ENCODE data around the gene HEXIM1. TPM values are rescaled to one million over a fixed set of nuclear protein-coding genes. Genes with fewer than 3 reads are reported as not detected.

HEXIM1 gene
- total RNA-seq, 2 experiments from 2014 or later, result 50.5 to 50.9 TPM

GRCh38 chr17:45129426-45129939 is 18.8 kb upstream of the HEXIM1 start:
- Mint-ChIP-seq H3K9me3 (no peaks in the 10 kb centered on the region), H3K27ac (no peak overlapping the region), H3K4me3 (peak overlapping the region; percentile 45), H3K4me1 (ENCODE audit: low read depth) (peaks cover 4% of the 10 kb centered on the region), H3K27me3 (no peaks in the 10 kb centered on the region), H3K36me3 (ENCODE audit: low read depth) (no peaks in the 10 kb centered on the region)
- H3K27ac ChIP-seq (ENCODE audit: low read depth in 1 of 2, low read length in 2 of 2), result no peak overlapping the region
- no peak for ATAC-seq (ENCODE audit: poor library complexity)
- peak in 1 of 14 experiments; percentile 18 for DNase-seq
- H3K36me3 ChIP-seq (ENCODE audit: insufficient read depth, low read length), result no peaks in the 10 kb centered on the region
- intact Hi-C loops (cut with DNase I, micrococcal nuclease), result no loop called here
- TF ChIP-seq, protein P1, sequence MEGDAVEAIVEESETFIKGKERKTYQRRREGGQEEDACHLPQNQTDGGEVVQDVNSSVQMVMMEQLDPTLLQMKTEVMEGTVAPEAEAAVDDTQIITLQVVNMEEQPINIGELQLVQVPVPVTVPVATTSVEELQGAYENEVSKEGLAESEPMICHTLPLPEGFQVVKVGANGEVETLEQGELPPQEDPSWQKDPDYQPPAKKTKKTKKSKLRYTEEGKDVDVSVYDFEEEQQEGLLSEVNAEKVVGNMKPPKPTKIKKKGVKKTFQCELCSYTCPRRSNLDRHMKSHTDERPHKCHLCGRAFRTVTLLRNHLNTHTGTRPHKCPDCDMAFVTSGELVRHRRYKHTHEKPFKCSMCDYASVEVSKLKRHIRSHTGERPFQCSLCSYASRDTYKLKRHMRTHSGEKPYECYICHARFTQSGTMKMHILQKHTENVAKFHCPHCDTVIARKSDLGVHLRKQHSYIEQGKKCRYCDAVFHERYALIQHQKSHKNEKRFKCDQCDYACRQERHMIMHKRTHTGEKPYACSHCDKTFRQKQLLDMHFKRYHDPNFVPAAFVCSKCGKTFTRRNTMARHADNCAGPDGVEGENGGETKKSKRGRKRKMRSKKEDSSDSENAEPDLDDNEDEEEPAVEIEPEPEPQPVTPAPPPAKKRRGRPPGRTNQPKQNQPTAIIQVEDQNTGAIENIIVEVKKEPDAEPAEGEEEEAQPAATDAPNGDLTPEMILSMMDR (IDR thresholded peaks at IDR 0.05), result no peak
- peaks cover 19% of the 10 kb centered on the region for H3K4me1 ChIP-seq (ENCODE audit: insufficient read depth, low read length)
- H3K9me3 ChIP-seq (ENCODE audit: control insufficient read depth in 1 of 2, insufficient read depth in 1 of 2, low read length in 2 of 2), result no peaks in the 10 kb centered on the region
- no peak overlapping the region for H3K4me3 ChIP-seq (ENCODE audit: low read length)
- H3K27me3 ChIP-seq (ENCODE audit: control insufficient read depth in 1 of 2, insufficient read depth in 2 of 2, low read length in 2 of 2), result no peaks in the 10 kb centered on the region
- CTCF ChIA-PET, result no interaction called here
- POLR2A ChIA-PET, result no interaction called here

- Histone ChIP-seq H3K9me3 (ENCODE audit: control insufficient read depth in 1 of 2, insufficient read depth in 1 of 2, low read length in 2 of 2) (no peaks in the 10 kb centered on the region), H3K4me1 (ENCODE audit: insufficient read depth, low read length) (peaks cover 19% of the 10 kb centered on the region), H3K36me3 (ENCODE audit: insufficient read depth, low read length) (no peaks in the 10 kb centered on the region), H3K27ac (ENCODE audit: low read depth in 1 of 2, low read length in 2 of 2) (no peak overlapping the region), H3K4me3 (ENCODE audit: low read length) (no peak overlapping the region), H3K27me3 (ENCODE audit: control insufficient read depth in 1 of 2, insufficient read depth in 2 of 2, low read length in 2 of 2) (no peaks in the 10 kb centered on the region)
- H3K27me3 Mint-ChIP-seq, result no peaks in the 10 kb centered on the region
- no peaks in the 10 kb centered on the region for H3K9me3 Mint-ChIP-seq
- POLR2A ChIA-PET, result no interaction called here
- CTCF ChIA-PET, result no interaction called here
- TF ChIP-seq, protein P1 (IDR thresholded peaks at IDR 0.05), result no peak
- H3K36me3 Mint-ChIP-seq (ENCODE audit: low read depth), result peaks cover under 1% of the 10 kb centered on the region
- intact Hi-C loops (cut with DNase I, micrococcal nuclease), result loop anchor here in 1 of 2 experiments (5.0 kb wide), 1 partner anchor 228 kb away; a partner anchor contains a TSS
- H3K4me3 Mint-ChIP-seq, result peak overlapping the region; percentile 76
- no peak overlapping the region for H3K27ac Mint-ChIP-seq
- DNase-seq (peak in 1 of 14 experiments; percentile 30), ATAC-seq (ENCODE audit: poor library complexity) (no peak)
- peaks cover 6% of the 10 kb centered on the region for H3K4me1 Mint-ChIP-seq (ENCODE audit: low read depth)
These were observed 18.2 kb upstream of the HEXIM1 start for GRCh38 chr17:45129940-45130680.

- no peaks in the 10 kb centered on the region for H3K27me3 Mint-ChIP-seq
- Histone ChIP-seq H3K9me3 (ENCODE audit: control insufficient read depth in 1 of 2, insufficient read depth in 1 of 2, low read length in 2 of 2) (no peaks in the 10 kb centered on the region), H3K27me3 (ENCODE audit: control insufficient read depth in 1 of 2, insufficient read depth in 2 of 2, low read length in 2 of 2) (no peaks in the 10 kb centered on the region), H3K4me1 (ENCODE audit: insufficient read depth, low read length) (peaks cover 24% of the 10 kb centered on the region), H3K4me3 (ENCODE audit: low read length) (no peak overlapping the region), H3K36me3 (ENCODE audit: insufficient read depth, low read length) (no peaks in the 10 kb centered on the region), H3K27ac (ENCODE audit: low read depth in 1 of 2, low read length in 2 of 2) (no peak overlapping the region)
- ATAC-seq (ENCODE audit: poor library complexity) (no peak), DNase-seq (peak in 1 of 14 experiments; percentile 18)
- intact Hi-C loops (cut with DNase I, micrococcal nuclease), result loop anchor here in 1 of 2 experiments (5.0 kb wide), 1 partner anchor 229 kb away; a partner anchor contains a TSS
- peak overlapping the region; percentile 76 for H3K4me3 Mint-ChIP-seq
- TF ChIP-seq, protein P1 (IDR thresholded peaks at IDR 0.05), result no peak
- POLR2A ChIA-PET, result interaction anchor here (3.3 kb wide), 1 partner anchor 18 kb away, joined by 17 read pairs; the partner anchor contains the start of gene HEXIM1
- peaks cover 14% of the 10 kb centered on the region for H3K4me1 Mint-ChIP-seq (ENCODE audit: low read depth)
- H3K36me3 Mint-ChIP-seq (ENCODE audit: low read depth), result peaks cover 6% of the 10 kb centered on the region
- CTCF ChIA-PET, result interaction anchor here (1.8 kb wide), 1 partner anchor 66 kb away, joined by 4 read pairs; no protein-coding TSS in a partner anchor
- H3K27ac Mint-ChIP-seq, result peak overlapping the region; percentile 4
- H3K9me3 Mint-ChIP-seq, result no peaks in the 10 kb centered on the region
These were observed 17.3 kb upstream of the HEXIM1 start for GRCh38 chr17:45130681-45131615.

Measured in CD4-positive, alpha-beta T cell (primary cell).